ENCODE results near the gene STX17.
"Not testable (repeated sequence)": the region's sequence is repeated elsewhere in the genome, so short reads cannot be mapped to it uniquely, and the experiment has no call there.

STX17 gene

DNA sequence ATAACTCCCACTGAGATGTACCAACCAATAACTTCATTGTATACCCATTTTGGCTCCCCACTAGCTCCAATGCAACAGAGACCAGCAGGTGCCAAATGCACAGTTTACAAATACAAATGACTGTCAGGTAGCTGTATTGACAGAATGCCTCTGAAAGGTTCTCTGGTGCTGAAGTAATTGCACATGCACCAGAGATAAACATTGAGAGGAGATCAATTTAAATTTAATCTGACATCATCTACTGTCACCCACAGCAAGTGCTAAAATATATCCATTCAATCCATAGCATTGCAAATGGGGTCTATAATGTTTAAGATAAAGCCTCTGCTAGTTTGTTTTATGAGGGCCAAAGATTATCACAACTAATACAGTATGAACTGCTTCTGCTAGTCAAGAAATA lies 80.2 kb downstream of the STX17 start:
- Histone ChIP-seq H3K36me3 (ENCODE audit: control insufficient read depth, insufficient read depth, low read length) (peaks cover 1% of the 10 kb centered on the region), H3K4me3 (replicated peaks; ENCODE audit: low read depth, low read length) (no peak overlapping the region), H3K27me3 (replicated peaks; ENCODE audit: control insufficient read depth, insufficient read depth, low read length) (no peaks in the 10 kb centered on the region)
- DNase-seq (ENCODE audit: extremely low read depth, insufficient read length), result no peak
- TF ChIP-seq, protein P1, sequence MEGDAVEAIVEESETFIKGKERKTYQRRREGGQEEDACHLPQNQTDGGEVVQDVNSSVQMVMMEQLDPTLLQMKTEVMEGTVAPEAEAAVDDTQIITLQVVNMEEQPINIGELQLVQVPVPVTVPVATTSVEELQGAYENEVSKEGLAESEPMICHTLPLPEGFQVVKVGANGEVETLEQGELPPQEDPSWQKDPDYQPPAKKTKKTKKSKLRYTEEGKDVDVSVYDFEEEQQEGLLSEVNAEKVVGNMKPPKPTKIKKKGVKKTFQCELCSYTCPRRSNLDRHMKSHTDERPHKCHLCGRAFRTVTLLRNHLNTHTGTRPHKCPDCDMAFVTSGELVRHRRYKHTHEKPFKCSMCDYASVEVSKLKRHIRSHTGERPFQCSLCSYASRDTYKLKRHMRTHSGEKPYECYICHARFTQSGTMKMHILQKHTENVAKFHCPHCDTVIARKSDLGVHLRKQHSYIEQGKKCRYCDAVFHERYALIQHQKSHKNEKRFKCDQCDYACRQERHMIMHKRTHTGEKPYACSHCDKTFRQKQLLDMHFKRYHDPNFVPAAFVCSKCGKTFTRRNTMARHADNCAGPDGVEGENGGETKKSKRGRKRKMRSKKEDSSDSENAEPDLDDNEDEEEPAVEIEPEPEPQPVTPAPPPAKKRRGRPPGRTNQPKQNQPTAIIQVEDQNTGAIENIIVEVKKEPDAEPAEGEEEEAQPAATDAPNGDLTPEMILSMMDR (IDR thresholded peaks at IDR 0.05; ENCODE audit: insufficient read depth, low read length, poor library complexity, severe bottlenecking), result no peak

DNA sequence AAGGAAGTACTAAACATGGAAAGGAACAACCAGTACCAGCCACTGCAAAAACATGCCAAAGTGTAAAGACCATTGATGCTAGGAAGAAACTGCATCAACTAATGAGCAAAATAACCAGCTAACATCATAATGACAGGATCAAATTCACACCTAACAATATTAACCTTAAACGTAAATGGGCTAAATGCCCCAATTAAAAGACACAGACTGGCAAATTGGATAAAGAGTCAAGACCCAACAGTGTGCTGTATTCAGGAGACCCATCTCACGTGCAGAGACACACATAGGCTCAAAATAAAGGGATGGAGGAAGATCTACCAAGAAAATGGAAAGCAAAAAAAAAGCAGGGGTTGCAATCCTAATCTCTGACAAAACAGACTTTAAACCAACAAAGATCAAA lies 84.1 kb downstream of the STX17 start:
- not testable (repeated sequence) for H3K27me3 ChIP-seq (replicated peaks; ENCODE audit: control insufficient read depth, insufficient read depth, low read length); H3K36me3 ChIP-seq (ENCODE audit: control insufficient read depth, insufficient read depth, low read length); DNase-seq (ENCODE audit: extremely low read depth, insufficient read length); H3K4me3 ChIP-seq (replicated peaks; ENCODE audit: low read depth, low read length)

DNA sequence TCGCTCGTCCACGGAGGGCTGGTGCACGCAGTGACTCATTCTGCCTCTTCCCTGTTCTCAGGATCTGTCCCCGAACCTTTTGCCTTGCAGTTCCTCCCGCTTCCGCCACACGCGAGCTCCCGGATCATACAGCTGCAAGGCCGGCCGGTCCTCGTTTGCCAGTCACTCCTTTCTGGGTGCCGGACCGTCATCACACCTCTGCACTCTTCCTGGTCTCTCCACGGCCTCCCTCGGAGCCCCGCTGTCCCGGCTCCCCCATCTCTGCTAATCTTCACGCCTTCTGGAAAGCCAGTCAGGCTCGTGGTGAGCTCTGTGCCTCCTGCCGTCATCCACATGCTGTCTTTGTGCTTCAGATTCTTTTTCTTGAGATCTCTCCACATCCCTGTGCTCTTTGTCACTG lies 91.8 kb downstream of the STX17 start:
- no peaks in the 10 kb centered on the region for H3K27me3 ChIP-seq (replicated peaks; ENCODE audit: control insufficient read depth, insufficient read depth, low read length)
- peaks cover 2% of the 10 kb centered on the region for H3K36me3 ChIP-seq (ENCODE audit: control insufficient read depth, insufficient read depth, low read length)
- TF ChIP-seq, protein P1 (IDR thresholded peaks at IDR 0.05; ENCODE audit: insufficient read depth, low read length, poor library complexity, severe bottlenecking), result no peak
- H3K4me3 ChIP-seq (replicated peaks; ENCODE audit: low read depth, low read length), result no peak overlapping the region
- DNase-seq (ENCODE audit: extremely low read depth, insufficient read length), result peak; percentile 15

DNA sequence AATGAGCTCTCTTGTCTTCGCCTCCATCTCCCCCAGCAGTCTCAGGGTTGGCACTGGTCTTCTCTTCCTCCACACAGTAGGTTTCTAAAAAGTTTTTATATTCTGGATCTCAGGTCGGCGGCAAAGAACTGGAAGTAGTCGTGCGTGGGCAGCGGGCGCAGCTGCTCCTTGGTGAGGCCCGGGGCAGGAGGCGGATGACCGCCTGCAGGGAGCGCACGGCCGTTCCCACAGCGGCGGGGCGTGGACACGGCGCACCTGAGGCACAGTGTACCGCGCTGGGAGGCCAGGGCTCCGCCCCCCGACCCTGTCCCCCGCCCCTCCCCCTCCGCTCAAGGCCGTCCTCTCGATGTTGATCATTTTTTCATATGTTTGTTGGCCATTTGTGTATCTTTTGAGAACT lies 92.4 kb downstream of the STX17 start:
- DNase-seq (ENCODE audit: extremely low read depth, insufficient read length), result no peak
- no peaks in the 10 kb centered on the region for H3K27me3 ChIP-seq (replicated peaks; ENCODE audit: control insufficient read depth, insufficient read depth, low read length)
- TF ChIP-seq, protein P1 (IDR thresholded peaks at IDR 0.05; ENCODE audit: insufficient read depth, low read length, poor library complexity, severe bottlenecking), result no peak
- no peak overlapping the region for H3K4me3 ChIP-seq (replicated peaks; ENCODE audit: low read depth, low read length)
- peaks cover 8% of the 10 kb centered on the region for H3K36me3 ChIP-seq (ENCODE audit: control insufficient read depth, insufficient read depth, low read length)

DNA sequence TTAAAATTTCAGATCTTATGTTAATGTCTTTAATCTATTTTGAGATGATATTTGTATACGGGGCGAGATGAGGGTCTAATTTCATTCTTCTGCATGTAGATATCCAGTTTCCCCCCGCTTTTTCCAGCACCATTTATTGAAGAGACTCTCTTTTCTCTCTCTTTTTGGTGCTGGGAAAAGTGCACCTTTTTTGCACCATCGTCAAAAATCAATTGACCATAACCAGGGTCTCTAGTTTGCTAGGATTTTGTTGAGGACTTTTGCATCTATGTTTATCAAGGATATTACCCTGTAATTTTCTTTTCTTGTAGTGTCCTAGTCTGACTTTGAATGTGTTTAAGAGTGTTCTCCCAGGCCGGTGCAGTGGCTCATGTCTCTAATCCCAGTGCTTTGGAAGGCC lies 93.3 kb downstream of the STX17 start:
- Histone ChIP-seq H3K36me3 (ENCODE audit: control insufficient read depth, insufficient read depth, low read length) (peaks cover 14% of the 10 kb centered on the region), H3K4me3 (replicated peaks; ENCODE audit: low read depth, low read length) (no peak overlapping the region), H3K27me3 (replicated peaks; ENCODE audit: control insufficient read depth, insufficient read depth, low read length) (no peaks in the 10 kb centered on the region)
- no peak for DNase-seq (ENCODE audit: extremely low read depth, insufficient read length)
- TF ChIP-seq, protein P1 (IDR thresholded peaks at IDR 0.05; ENCODE audit: insufficient read depth, low read length, poor library complexity, severe bottlenecking), result no peak

DNA sequence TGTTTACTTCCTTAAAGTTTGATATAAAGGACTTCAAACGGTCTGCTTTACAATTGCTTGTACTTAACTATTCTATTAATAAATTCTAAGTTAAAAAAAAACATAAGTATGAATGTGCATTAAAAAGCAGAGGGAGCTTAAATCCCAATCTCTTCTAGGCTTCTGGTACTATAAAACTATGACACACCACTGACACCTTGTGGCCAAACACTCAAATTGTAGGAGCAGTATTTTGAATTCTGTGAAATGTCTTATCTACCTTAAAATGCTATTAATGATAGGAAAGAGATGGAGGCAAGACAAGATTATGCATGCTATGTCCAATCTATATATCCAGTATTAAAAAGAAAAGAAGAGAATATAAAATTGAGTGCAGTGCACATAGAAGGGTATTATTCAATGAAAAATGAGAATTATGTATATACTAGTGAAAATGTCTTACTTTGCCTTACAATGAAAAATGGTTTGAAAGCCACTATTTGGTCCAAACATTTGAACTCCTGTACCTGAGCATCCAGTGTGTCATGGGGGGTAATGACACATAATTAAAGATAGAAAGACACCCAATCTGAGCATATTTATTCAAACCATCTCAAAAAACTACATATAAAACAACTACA lies 104.7 kb downstream of the STX17 start:
- peak; percentile 36 for DNase-seq (ENCODE audit: extremely low read depth, insufficient read length)
- Histone ChIP-seq H3K36me3 (ENCODE audit: control insufficient read depth, insufficient read depth, low read length) (peaks cover 5% of the 10 kb centered on the region), H3K4me3 (replicated peaks; ENCODE audit: low read depth, low read length) (no peak overlapping the region), H3K27me3 (replicated peaks; ENCODE audit: control insufficient read depth, insufficient read depth, low read length) (no peaks in the 10 kb centered on the region)
- TF ChIP-seq, protein P1 (IDR thresholded peaks at IDR 0.05; ENCODE audit: insufficient read depth, low read length, poor library complexity, severe bottlenecking), result peak; percentile 53

Measured in GM06990 (cell line).